Chondrocyte (in vitro differentiated cells): Measurements from ENCODE around the gene PTPRE. TPM values are rescaled to one million over a fixed set of nuclear protein-coding genes. Genes with fewer than 3 reads are reported as not detected.
A peak's percentile ranks its signal among the peaks of the same experiment; 100 is the strongest.

Source experiments
- DNase-seq: peaks from one replicate; pipeline ENCODE4 v3.0.0; 2021; ENCODE audit warnings: mixed read lengths, low spot score
- H3K27ac Mint-ChIP-seq: one replicate; pipeline ENCODE4 v1.8.0; 2021; ENCODE audit warnings: mild to moderate bottlenecking, moderate library complexity, mixed read lengths; ENCODE audit not compliant: unreplicated experiment
- H3K27me3 Mint-ChIP-seq: 2 replicates; pipeline ENCODE4 v1.8.0; 2021; ENCODE audit warnings: low read depth, mixed read lengths
- H3K36me3 Mint-ChIP-seq: 2 replicates; pipeline ENCODE4 v1.8.0; 2021; ENCODE audit warnings: low read depth, mixed read lengths
- H3K4me1 Mint-ChIP-seq: 2 replicates; pipeline ENCODE4 v1.8.0; 2021; ENCODE audit warnings: low read depth, mild to moderate bottlenecking, mixed read lengths
- H3K4me3 Mint-ChIP-seq: one replicate; pipeline ENCODE4 v1.8.0; 2021; ENCODE audit warnings: mild to moderate bottlenecking, moderate library complexity, mixed read lengths; ENCODE audit not compliant: unreplicated experiment
- H3K9me3 Mint-ChIP-seq: 2 replicates; pipeline ENCODE4 v1.8.0; 2021; ENCODE audit warnings: low read depth, mixed read lengths
- CTCF ChIP-seq: fragments of 200-600 bp; sonication (generic); IDR thresholded peaks from 2 replicates; pipeline ENCODE4 v1.5.0; 2021; ENCODE audit warnings: antibody characterized with exemption, mild to moderate bottlenecking, moderate library complexity
- total RNA-seq: library from RNA; stranded (reverse); gene quantifications from 3 replicates; pipeline ENCODE4 v1.2.1, GENCODE V29; 2021

The PTPRE gene
- total RNA-seq, 1 donor from 2014 or later: 6.2 TPM

GRCh38 chr10:127992376-127992775 lies 85.5 kb downstream of the PTPRE start:
- Mint-ChIP-seq H3K36me3 (no peaks in the 10 kb centered on the region), H3K27me3 (no peaks in the 10 kb centered on the region), H3K9me3 (no peaks in the 10 kb centered on the region), H3K4me3 (no peak overlapping the region), H3K27ac (peak overlapping the region; percentile 98), H3K4me1 (peaks cover 66% of the 10 kb centered on the region)
- DNase-seq: no peak
- TF ChIP-seq CTCF: no peak

- no peaks in the 10 kb centered on the region for H3K9me3 Mint-ChIP-seq
- no peaks in the 10 kb centered on the region for H3K36me3 Mint-ChIP-seq
- H3K4me3 Mint-ChIP-seq: no peak overlapping the region
- peaks cover 67% of the 10 kb centered on the region for H3K4me1 Mint-ChIP-seq
- TF ChIP-seq CTCF: no peak
- no peaks in the 10 kb centered on the region for H3K27me3 Mint-ChIP-seq
- no peak overlapping the region for H3K27ac Mint-ChIP-seq
- DNase-seq: no peak
These were observed 86.3 kb downstream of the PTPRE start for GRCh38 chr10:127993056-127993690.

- no peak overlapping the region for H3K4me3 Mint-ChIP-seq
- no peaks in the 10 kb centered on the region for H3K27me3 Mint-ChIP-seq
- DNase-seq: no peak
- H3K27ac Mint-ChIP-seq: no peak overlapping the region
- H3K9me3 Mint-ChIP-seq: no peaks in the 10 kb centered on the region
- TF ChIP-seq CTCF: no peak
- H3K36me3 Mint-ChIP-seq: no peaks in the 10 kb centered on the region
- peaks cover 54% of the 10 kb centered on the region for H3K4me1 Mint-ChIP-seq
These were observed 89.0 kb downstream of the PTPRE start for GRCh38 chr10:127995939-127996338.

- Mint-ChIP-seq H3K36me3 (no peaks in the 10 kb centered on the region), H3K27ac (no peak overlapping the region), H3K4me1 (peaks cover 54% of the 10 kb centered on the region), H3K9me3 (no peaks in the 10 kb centered on the region), H3K27me3 (no peaks in the 10 kb centered on the region), H3K4me3 (no peak overlapping the region)
- DNase-seq: no peak
- no peak for TF ChIP-seq CTCF
These were observed 89.7 kb downstream of the PTPRE start for GRCh38 chr10:127996586-127996985.

- Mint-ChIP-seq H3K27me3 (no peaks in the 10 kb centered on the region), H3K4me1 (peaks cover 52% of the 10 kb centered on the region), H3K9me3 (no peaks in the 10 kb centered on the region), H3K36me3 (no peaks in the 10 kb centered on the region), H3K4me3 (no peak overlapping the region), H3K27ac (peak overlapping the region; percentile 62)
- DNase-seq: no peak
- TF ChIP-seq CTCF: no peak
These were observed 90.4 kb downstream of the PTPRE start for GRCh38 chr10:127997271-127997670.
